RWPE2 (cell line): ENCODE measurements around the gene NPM3.

Experiments used
- ATAC-seq: fragments of 200-7000 bp; cut with Tn5 transposase; 3 replicates; pipeline ENCODE4 v1.9.1; 2021; ENCODE audit warnings: low read depth
- DNase-seq: peaks from one replicate; pipeline ENCODE4 v3.0.0-alpha.2; 2020; ENCODE audit warnings: low spot score
- H3K27ac ChIP-seq: fragments of 450-650 bp; 2 replicates; pipeline ENCODE4 v1.5.1; 2017; ENCODE audit warnings: mild to moderate bottlenecking; ENCODE audit not compliant: poor library complexity, severe bottlenecking
- H3K27me3 ChIP-seq: fragments of 250-450 bp; sonication (Bioruptor Pico); 2 replicates; pipeline ENCODE4 v1.5.1; 2021; ENCODE audit warnings: mild to moderate bottlenecking, moderate library complexity; ENCODE audit not compliant: insufficient read depth, poor library complexity, severe bottlenecking
- H3K36me3 ChIP-seq: fragments of 250-450 bp; sonication (Bioruptor Pico); 2 replicates; pipeline ENCODE4 v1.5.1; 2020; ENCODE audit warnings: low read depth, mild to moderate bottlenecking, moderate library complexity
- H3K4me1 ChIP-seq: fragments of 250-450 bp; sonication (Bioruptor Pico); 2 replicates; pipeline ENCODE4 v1.5.1; 2021; ENCODE audit warnings: mild to moderate bottlenecking, moderate library complexity; ENCODE audit not compliant: insufficient read depth, poor library complexity, severe bottlenecking
- H3K4me3 ChIP-seq: fragments of 250-450 bp; sonication (Bioruptor Pico); 2 replicates; pipeline ENCODE4 v1.5.1; 2021; ENCODE audit warnings: mild to moderate bottlenecking, moderate library complexity; ENCODE audit not compliant: severe bottlenecking
- H3K9me3 ChIP-seq: fragments of 250-450 bp; sonication (Bioruptor Pico); 2 replicates; pipeline ENCODE4 v1.5.1; 2021; ENCODE audit warnings: mild to moderate bottlenecking, moderate library complexity; ENCODE audit not compliant: severe bottlenecking
- TF ChIP-seq, protein P1 (sequence below): fragments of 450-650 bp; IDR thresholded peaks from one replicate; pipeline ENCODE4 v1.5.1; 2017; ENCODE audit warnings: mild to moderate bottlenecking, moderate library complexity; ENCODE audit not compliant: poor library complexity, severe bottlenecking

NPM3 gene

DNA sequence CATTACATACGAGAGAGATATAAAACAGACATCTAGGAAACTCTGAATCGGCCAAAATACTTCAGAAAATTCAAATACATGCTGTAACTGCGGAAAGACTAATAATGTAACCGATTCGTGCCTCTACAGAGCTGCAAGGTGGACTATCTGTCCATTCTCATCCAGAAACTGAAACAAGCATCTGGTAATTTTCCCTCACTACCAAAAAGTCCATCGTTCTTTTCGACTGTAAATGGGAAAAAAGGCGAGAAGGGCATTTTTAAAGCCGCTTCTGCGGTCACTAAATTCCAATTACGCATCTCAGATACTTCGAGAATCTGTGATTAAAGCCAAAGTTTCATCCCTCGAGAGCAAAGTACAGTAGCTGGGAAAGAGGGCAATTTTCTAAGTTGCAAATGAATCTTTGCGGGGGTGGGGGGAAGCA lies 33.7 kb upstream of the NPM3 start:
- Histone ChIP-seq H3K27me3 (no peaks in the 10 kb centered on the region), H3K9me3 (no peaks in the 10 kb centered on the region), H3K4me3 (peak overlapping the region; percentile 77), H3K4me1 (peaks cover 7% of the 10 kb centered on the region), H3K27ac (peak overlapping the region; percentile 81), H3K36me3 (peaks cover 37% of the 10 kb centered on the region)
- DNase-seq, result no peak
- TF ChIP-seq, protein P1, sequence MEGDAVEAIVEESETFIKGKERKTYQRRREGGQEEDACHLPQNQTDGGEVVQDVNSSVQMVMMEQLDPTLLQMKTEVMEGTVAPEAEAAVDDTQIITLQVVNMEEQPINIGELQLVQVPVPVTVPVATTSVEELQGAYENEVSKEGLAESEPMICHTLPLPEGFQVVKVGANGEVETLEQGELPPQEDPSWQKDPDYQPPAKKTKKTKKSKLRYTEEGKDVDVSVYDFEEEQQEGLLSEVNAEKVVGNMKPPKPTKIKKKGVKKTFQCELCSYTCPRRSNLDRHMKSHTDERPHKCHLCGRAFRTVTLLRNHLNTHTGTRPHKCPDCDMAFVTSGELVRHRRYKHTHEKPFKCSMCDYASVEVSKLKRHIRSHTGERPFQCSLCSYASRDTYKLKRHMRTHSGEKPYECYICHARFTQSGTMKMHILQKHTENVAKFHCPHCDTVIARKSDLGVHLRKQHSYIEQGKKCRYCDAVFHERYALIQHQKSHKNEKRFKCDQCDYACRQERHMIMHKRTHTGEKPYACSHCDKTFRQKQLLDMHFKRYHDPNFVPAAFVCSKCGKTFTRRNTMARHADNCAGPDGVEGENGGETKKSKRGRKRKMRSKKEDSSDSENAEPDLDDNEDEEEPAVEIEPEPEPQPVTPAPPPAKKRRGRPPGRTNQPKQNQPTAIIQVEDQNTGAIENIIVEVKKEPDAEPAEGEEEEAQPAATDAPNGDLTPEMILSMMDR, result no peak
- ATAC-seq, result no peak

- DNase-seq, result no peak
These were observed 33.1 kb upstream of the NPM3 start for GRCh38 chr10:101816376-101816775.

GRCh38 chr10:101814466-101815071 lies 31.3 kb upstream of the NPM3 start:
- DNase-seq (no peak), ATAC-seq (no peak)
- Histone ChIP-seq H3K27me3 (no peaks in the 10 kb centered on the region), H3K27ac (no peak overlapping the region), H3K9me3 (no peaks in the 10 kb centered on the region), H3K36me3 (peaks cover 59% of the 10 kb centered on the region), H3K4me1 (peaks cover 7% of the 10 kb centered on the region), H3K4me3 (peak overlapping the region; percentile 77)
- TF ChIP-seq, protein P1, result no peak

More at GRCh38 chr10:101816376-101816775, 33.1 kb upstream of the NPM3 start:
- Histone ChIP-seq H3K4me3 (peak overlapping the region; percentile 77), H3K27ac (peak overlapping the region; percentile 81), H3K4me1 (peaks cover 7% of the 10 kb centered on the region), H3K27me3 (no peaks in the 10 kb centered on the region), H3K36me3 (peaks cover 43% of the 10 kb centered on the region), H3K9me3 (no peaks in the 10 kb centered on the region)
- no peak for ATAC-seq
- TF ChIP-seq, protein P1, result no peak

DNA sequence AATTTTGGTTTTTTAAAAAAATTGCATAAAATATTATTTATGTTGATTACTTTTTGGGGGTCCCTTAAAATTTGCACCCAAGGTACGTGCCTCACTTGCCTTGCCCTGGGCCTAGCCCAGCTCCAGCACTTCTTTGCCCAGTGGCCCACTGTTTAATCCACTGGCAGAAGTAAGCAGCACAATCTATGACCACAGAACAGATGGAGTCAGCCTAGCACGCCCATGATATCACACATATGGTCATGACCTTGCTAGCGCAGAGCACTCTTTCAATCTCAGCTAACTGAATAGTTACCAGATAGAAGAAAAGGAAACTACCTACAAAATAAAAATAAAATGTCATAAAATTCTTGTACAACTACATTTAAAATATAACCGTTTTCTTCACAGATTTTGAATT lies 29.4 kb upstream of the NPM3 start:
- Histone ChIP-seq H3K27ac (no peak overlapping the region), H3K4me3 (no peak overlapping the region), H3K36me3 (peaks cover 79% of the 10 kb centered on the region), H3K27me3 (no peaks in the 10 kb centered on the region), H3K9me3 (no peaks in the 10 kb centered on the region), H3K4me1 (peaks cover 7% of the 10 kb centered on the region)
- TF ChIP-seq, protein P1, result no peak
- DNase-seq (no peak), ATAC-seq (no peak)

- TF ChIP-seq, protein P1, result no peak
- H3K27ac ChIP-seq, result no peak overlapping the region
- no peak overlapping the region for H3K4me3 ChIP-seq
- H3K36me3 ChIP-seq, result peaks cover 97% of the 10 kb centered on the region
- no peaks in the 10 kb centered on the region for H3K4me1 ChIP-seq
- H3K27me3 ChIP-seq, result no peaks in the 10 kb centered on the region
- no peak for DNase-seq
- no peaks in the 10 kb centered on the region for H3K9me3 ChIP-seq
- no peak for ATAC-seq
These were observed 23.9 kb upstream of the NPM3 start for GRCh38 chr10:101807158-101807557.
